HL-60/S4 treated with phorbol 12-myristate 13-acetate at 8.2 ng/mL for 4 days and 3 days (cell line): ENCODE results near the gene LRP5.
"Not testable (repeated sequence)": the region's sequence is repeated elsewhere in the genome, so short reads cannot be mapped to it uniquely, and the experiment has no call there.

Experiments
- in situ Hi-C: fragments of 300-500 bp; cut with MboI; formaldehyde crosslinking; loops from 2 replicates; pipeline ENCODE4 v1.15.0; 2022; ENCODE audit warnings: low sequenced_read_pairs

The LRP5 gene

GRCh38 chr11:68343761-68344256 is 31.4 kb downstream of the LRP5 start:
- in situ Hi-C loops, result no loop called here

DNA sequence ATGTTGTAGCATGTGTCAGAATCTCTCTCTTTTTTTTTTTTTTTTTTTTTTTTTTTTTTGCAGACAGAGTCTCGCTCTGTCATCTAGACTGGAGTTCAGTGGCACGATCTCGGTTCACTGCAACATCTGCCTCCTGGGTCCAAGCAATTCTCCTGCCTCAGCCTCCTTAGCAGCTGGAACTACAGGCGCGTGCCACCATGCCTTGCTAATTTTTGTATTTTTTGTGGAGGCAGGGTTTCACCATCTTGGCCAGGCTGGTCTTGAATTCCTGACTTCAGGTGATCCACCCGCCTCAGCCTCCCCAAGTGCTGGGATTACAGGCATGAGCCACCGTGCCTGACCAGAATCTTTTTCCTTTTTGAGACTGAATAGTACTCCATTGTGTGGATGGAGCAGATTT is 32.4 kb downstream of the LRP5 start:
- in situ Hi-C loops, result not testable (repeated sequence)

DNA sequence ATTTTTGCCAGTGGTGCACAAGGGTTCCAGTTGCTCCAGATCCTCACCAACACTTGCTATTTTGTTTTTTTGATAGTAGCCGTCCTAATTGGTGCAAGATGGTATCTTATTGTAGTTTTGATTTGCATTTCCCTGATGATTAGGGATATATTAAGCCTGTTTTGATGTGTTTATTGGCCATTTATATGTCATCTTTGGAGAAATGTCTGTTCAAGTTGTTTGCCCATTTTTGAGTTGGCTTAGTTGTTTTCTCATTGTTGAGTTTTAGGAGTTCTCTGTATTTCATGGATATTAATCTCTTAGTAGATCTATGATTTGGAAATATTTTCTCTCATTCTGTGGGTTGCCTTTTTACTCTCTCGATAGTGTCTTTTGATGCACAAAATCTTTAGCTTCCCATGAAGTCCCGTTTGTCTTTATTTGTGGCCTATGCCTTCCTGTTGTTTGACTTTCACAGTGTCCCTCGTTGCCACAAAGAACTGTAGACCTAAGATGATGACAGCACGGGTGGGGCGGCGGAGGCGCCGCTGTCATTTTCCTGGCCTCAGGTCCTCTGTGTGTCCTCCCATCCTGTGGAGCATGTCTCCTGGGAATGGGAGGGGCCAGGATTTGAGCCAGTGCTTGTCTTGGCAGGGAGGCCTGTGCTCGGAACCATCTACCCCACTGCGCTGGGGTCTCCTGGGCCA is 33.5 kb downstream of the LRP5 start:
- in situ Hi-C loops, result no loop called here

DNA sequence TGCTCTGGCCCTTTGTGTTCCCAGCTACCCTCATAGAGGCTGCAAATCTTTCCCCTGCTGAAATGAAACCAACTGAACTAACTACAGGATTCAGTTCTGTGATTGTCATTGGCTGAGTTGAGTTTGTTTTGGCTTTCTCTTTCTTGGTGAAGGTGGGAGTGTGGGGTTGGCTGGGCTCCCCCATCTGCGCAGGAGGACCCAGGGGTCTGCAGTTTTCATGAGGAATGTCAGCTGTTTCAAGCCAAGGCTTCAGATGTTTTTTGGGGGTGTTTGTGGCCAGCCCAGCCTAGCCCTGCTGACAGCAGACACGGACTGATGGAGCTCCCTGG is 34.0 kb downstream of the LRP5 start:
- in situ Hi-C loops, result no loop called here

GRCh38 chr11:68347345-68347744 is 35.0 kb downstream of the LRP5 start:
- in situ Hi-C loops, result no loop called here

- in situ Hi-C loops, result no loop called here
Measured at GRCh38 chr11:68347841-68348240, 35.5 kb downstream of the LRP5 start.

- in situ Hi-C loops, result no loop called here
Measured at GRCh38 chr11:68349461-68350249, 37.3 kb downstream of the LRP5 start.

GRCh38 chr11:68350759-68351449 is 38.5 kb downstream of the LRP5 start:
- in situ Hi-C loops, result no loop called here

- in situ Hi-C loops, result no loop called here
Measured at GRCh38 chr11:68351450-68352275, 39.3 kb downstream of the LRP5 start.

- in situ Hi-C loops, result no loop called here
Measured at GRCh38 chr11:68352591-68352990, 40.2 kb downstream of the LRP5 start.

DNA sequence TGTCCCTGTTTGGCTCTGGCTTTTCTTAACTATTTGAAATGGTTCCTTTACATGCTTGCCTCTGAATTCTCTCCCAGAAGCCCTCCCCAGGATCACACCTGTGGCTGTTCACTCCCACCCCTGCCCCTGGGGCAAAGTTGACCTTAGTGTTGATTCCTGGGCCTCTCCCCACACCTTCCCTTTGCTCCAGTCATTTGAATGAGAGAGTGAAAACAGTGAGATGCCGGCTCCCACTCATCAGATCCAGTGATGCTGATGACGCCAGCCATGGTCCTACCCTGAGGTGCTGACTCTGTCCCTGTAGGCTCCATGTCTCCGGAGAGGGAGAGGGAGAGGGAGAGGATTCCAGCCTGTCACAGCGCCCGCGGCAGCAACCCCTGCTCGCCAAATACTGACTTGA is 40.7 kb downstream of the LRP5 start:
- in situ Hi-C loops, result no loop called here

GRCh38 chr11:68353669-68354068 is 41.3 kb downstream of the LRP5 start:
- in situ Hi-C loops, result no loop called here

- in situ Hi-C loops, result no loop called here
Measured at GRCh38 chr11:68354148-68354872, 41.9 kb downstream of the LRP5 start.

DNA sequence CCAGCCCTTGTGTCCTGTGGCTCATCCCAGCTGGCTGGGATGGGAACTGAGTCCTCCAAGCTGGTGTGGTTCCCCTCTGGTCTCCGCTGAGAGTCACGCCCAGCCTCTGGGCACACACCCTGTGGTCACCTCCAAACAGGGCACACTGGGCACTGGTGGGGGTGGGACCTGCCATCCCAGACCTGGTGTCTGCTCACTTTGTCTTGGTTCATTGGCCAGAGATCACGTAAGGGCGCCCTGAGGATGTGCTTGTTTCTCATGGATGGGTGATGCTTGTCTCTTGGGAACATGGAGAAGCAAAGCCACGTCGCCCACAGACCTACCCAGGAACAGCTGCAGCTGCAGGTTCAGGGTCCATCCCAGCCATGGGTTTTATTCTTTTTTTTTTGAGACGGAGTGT is 43.1 kb downstream of the LRP5 start:
- in situ Hi-C loops, result no loop called here

DNA sequence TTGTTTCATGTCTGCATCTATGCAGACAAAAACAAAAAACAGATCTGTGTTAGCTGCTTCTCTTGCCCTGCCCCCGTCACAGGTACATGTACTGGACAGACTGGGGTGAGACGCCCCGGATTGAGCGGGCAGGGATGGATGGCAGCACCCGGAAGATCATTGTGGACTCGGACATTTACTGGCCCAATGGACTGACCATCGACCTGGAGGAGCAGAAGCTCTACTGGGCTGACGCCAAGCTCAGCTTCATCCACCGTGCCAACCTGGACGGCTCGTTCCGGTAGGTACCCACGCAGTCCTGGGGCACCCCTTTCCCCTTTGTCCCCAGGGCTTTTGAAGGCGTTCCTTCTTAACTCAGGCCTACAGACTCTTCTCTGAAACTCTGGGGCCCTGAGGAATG is 45.2 kb downstream of the LRP5 start:
- in situ Hi-C loops, result no loop called here

- in situ Hi-C loops, result no loop called here
Measured at GRCh38 chr11:68358416-68358815, 46.0 kb downstream of the LRP5 start.

DNA sequence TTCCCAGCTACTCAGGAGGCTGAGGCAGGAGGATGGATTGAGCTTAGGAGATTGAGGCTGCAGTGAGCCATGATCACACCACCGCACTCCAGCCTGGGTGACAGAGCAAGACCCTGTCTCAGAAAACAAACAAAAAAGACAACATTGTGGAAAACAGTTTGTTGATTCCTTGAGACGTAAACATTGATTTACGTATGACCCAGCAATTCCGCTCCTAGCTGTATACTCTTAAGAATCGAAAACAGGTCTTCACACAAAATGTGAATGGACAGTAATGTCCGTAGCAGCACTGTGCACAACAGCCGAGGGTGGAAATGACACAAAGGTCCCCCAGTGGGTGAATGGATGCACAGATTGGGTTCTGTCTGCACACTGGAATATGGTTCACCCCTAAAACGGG is 49.3 kb downstream of the LRP5 start:
- in situ Hi-C loops, result no loop called here

- in situ Hi-C loops, result no loop called here
Measured at GRCh38 chr11:68362801-68363379, 50.5 kb downstream of the LRP5 start.

DNA sequence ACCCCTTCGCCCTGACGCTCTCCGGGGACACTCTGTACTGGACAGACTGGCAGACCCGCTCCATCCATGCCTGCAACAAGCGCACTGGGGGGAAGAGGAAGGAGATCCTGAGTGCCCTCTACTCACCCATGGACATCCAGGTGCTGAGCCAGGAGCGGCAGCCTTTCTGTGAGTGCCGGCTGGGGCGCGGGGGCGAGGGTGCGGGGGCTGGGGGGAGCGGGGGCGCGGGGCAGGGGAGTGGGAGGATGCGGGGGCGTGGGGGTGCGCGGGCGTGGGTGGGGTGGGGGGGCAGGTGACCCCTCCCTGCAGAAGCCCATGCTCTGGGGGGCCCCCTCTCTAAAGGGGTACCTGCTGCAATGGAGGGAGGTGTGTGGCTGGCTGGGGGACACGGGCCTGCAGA is 51.4 kb downstream of the LRP5 start:
- in situ Hi-C loops, result no loop called here

DNA sequence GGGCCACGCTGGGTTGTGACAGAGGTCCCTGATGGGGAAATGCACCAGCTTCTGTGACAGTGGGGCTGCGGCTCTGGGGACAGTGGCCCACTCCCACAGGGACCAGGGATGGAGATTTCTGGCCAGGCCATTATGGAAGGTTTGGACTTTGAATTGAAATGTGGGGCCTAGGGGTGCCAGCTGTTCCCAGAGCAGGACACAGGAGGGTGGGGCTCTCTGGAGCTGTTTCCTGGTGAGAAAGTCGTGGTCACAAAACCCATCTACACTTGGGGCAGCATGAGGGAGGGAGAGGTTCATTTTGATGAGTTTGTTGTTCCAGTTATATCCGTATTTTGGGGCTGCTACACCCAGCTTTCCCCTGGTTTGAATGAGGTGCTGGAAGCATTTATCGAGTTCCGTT is 52.2 kb downstream of the LRP5 start:
- in situ Hi-C loops, result no loop called here
